Upper lobe of left lung (tissue), 6 donors: ENCODE data around the gene DPH2. TPM values are rescaled to one million over a fixed set of nuclear protein-coding genes. Genes with fewer than 3 reads are reported as not detected.

ENCODE experiments used
- ATAC-seq, 2 donors: fragments of 200-7000 bp; cut with Tn5 transposase; one replicate each; pipeline ENCODE4 v1.9.1; 2022; ENCODE audit warnings: mild to moderate bottlenecking in 2 of 2, moderate library complexity in 2 of 2; ENCODE audit not compliant: low FRiP score in 2 of 2
- DNase-seq, 2 donors: peaks; one replicate each; pipeline ENCODE4 v3.0.0-alpha.2; 2019 to 2020
- H3K27ac ChIP-seq, 4 donors: fragments of 200-600 bp; sonication (generic); one replicate each; pipeline ENCODE4 v1.5.1; 2016 to 2019
- H3K27me3 ChIP-seq, 4 donors: fragments of 200-600 bp; sonication (generic); one replicate each; pipeline ENCODE4 v1.5.1; 2017 to 2019
- H3K36me3 ChIP-seq, 4 donors: fragments of 200-600 bp; sonication (generic); one replicate each; pipeline ENCODE4 v1.5.1; 2016 to 2019
- H3K4me1 ChIP-seq, 4 donors: fragments of 200-600 bp; sonication (generic); one replicate each; pipeline ENCODE4 v1.5.1; 2018 to 2019
- H3K4me3 ChIP-seq, 4 donors: fragments of 200-600 bp; sonication (generic); one replicate each; pipeline ENCODE4 v1.5.1; 2017 to 2019; ENCODE audit warnings: mild to moderate bottlenecking in 2 of 4, moderate library complexity in 1 of 4
- H3K9me3 ChIP-seq, 4 donors: fragments of 200-600 bp; sonication (generic); one replicate each; pipeline ENCODE4 v1.5.1; 2018 to 2019
- EP300 ChIP-seq, 4 donors: sonication (generic); formaldehyde crosslinking; IDR thresholded peaks; one replicate each; pipeline ENCODE4 v1.5.1; 2017; ENCODE audit warnings: antibody characterized with exemption in 4 of 4, control low read depth in 2 of 4
- POLR2A ChIP-seq, 4 donors: fragments of 450-650 bp; IDR thresholded peaks; one replicate each; pipeline ENCODE4 v1.5.1; 2016 to 2017; ENCODE audit warnings: antibody characterized with exemption in 4 of 4, mild to moderate bottlenecking in 2 of 4
- POLR2AphosphoS5 ChIP-seq, 2 donors: sonication (generic); formaldehyde crosslinking; IDR thresholded peaks; one replicate each; pipeline ENCODE4 v1.5.1; 2017; ENCODE audit warnings: antibody characterized with exemption in 2 of 2
- WGBS, 2 donors: methylation state at CpG; one replicate each; pipeline ENCODE4 v1.1.5; 2017 to 2018; 5-methylcytosine and 5-hydroxymethylcytosine counted together
- total RNA-seq, 6 donors: library from RNA; depleted of rRNA in 4 of 6; stranded (reverse); fragments of >200 nt in 4 of 6; gene quantifications; one replicate each; pipeline versions ENCODE4 v1.1.0 to v1.2.1, GENCODE V29; 2016 to 2021
- TF ChIP-seq, protein P1 (sequence below), 6 experiments: fragments of 450-650 bp in 4 of 6; fragments of 200-600 bp in 2 of 6; sonication (generic) in 2 of 6; IDR thresholded peaks; one replicate each; pipeline ENCODE4 v1.5.1; 2016 to 2019; ENCODE audit warnings: antibody characterized with exemption in 6 of 6
- donor health status: DM: no; HTN: no; CAD: no; lungs with moderate emphysema.
- donor health status: DM: no; HTN: yes; CAD: no; lungs with severe emphysema.

The DPH2 gene
- total RNA-seq, 6 donors from 2014 or later = 12.9 to 30.4 (median 16.6) TPM

GRCh38 chr1:43969416-43969745 lies 429 bp upstream of the DPH2 start:
- H3K4me3 ChIP-seq = peak overlapping the region in 3 of 4 donors; percentile 71 to 93 (median 88)

GRCh38 chr1:43970502-43970901 lies 692 bp downstream of the DPH2 start:
- Histone ChIP-seq H3K4me1 (peaks cover 16 to 33% (median 18%) of the 10 kb centered on the region in 4 donors), H3K27ac (peak overlapping the region in 2 of 4 donors; percentile 24 to 27), H3K27me3 (no peaks in the 10 kb centered on the region), H3K36me3 (peaks cover 0 to 29% (median 15%) of the 10 kb centered on the region in 4 donors), H3K9me3 (no peaks in the 10 kb centered on the region), H3K4me3 (peak overlapping the region; percentile 71 to 93 (median 90))
- DNase-seq (no peak), ATAC-seq (no peak)
- TF ChIP-seq EP300 (IDR thresholded peaks at IDR 0.05) (no peak), POLR2AphosphoS5 (IDR thresholded peaks at IDR 0.05) (no peak), POLR2A (IDR thresholded peaks at IDR 0.05) (no peak)
- TF ChIP-seq, protein P1, sequence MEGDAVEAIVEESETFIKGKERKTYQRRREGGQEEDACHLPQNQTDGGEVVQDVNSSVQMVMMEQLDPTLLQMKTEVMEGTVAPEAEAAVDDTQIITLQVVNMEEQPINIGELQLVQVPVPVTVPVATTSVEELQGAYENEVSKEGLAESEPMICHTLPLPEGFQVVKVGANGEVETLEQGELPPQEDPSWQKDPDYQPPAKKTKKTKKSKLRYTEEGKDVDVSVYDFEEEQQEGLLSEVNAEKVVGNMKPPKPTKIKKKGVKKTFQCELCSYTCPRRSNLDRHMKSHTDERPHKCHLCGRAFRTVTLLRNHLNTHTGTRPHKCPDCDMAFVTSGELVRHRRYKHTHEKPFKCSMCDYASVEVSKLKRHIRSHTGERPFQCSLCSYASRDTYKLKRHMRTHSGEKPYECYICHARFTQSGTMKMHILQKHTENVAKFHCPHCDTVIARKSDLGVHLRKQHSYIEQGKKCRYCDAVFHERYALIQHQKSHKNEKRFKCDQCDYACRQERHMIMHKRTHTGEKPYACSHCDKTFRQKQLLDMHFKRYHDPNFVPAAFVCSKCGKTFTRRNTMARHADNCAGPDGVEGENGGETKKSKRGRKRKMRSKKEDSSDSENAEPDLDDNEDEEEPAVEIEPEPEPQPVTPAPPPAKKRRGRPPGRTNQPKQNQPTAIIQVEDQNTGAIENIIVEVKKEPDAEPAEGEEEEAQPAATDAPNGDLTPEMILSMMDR (IDR thresholded peaks at IDR 0.05) = no peak
- 48 to 58% methylated on average over 4 to 5 of the region's 5 CpGs for WGBS, 2 donors

More at GRCh38 chr1:43969416-43969745, 429 bp upstream of the DPH2 start:
- DNase-seq = no peak
- peaks cover 0 to 30% (median 15%) of the 10 kb centered on the region in 4 donors for H3K36me3 ChIP-seq
- ATAC-seq = no peak
- no peaks in the 10 kb centered on the region for H3K9me3 ChIP-seq
- H3K4me1 ChIP-seq = peaks cover 14 to 29% (median 16%) of the 10 kb centered on the region in 4 donors
- TF ChIP-seq POLR2A (IDR thresholded peaks at IDR 0.05) = no peak
- no peak for TF ChIP-seq EP300 (IDR thresholded peaks at IDR 0.05)
- H3K27ac ChIP-seq = no peak overlapping the region
- 56 to 62% methylated on average over 7 of the region's 7 CpGs for WGBS, 2 donors
- H3K27me3 ChIP-seq = no peaks in the 10 kb centered on the region

DNA sequence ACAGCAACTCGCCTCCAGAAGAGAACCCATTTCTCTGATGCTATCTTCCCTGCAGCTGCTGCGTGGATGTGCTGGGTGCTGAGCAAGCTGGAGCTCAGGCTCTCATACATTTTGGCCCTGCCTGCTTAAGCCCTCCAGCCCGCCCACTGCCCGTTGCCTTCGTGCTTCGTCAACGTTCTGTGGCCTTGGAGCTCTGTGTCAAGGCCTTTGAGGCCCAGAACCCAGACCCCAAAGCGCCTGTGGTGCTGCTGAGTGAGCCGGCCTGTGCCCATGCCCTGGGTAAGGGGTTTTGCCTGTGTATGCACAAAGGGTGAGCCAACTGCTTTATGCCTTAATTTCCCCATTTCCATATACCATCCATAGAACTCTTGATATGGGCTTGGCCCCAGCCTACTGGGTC lies 1.1 kb downstream of the DPH2 start:
- 92 to 94% methylated on average over 7 to 9 of the region's 9 CpGs for WGBS, 2 donors

GRCh38 chr1:43971336-43971980 lies 1.6 kb downstream of the DPH2 start:
- H3K27me3 ChIP-seq = no peaks in the 10 kb centered on the region
- TF ChIP-seq, protein P1 (IDR thresholded peaks at IDR 0.05) = no peak
- TF ChIP-seq EP300 (IDR thresholded peaks at IDR 0.05) (no peak), POLR2A (IDR thresholded peaks at IDR 0.05) (no peak)
- H3K9me3 ChIP-seq = no peaks in the 10 kb centered on the region
- H3K4me3 ChIP-seq = no peak overlapping the region
- no peak for DNase-seq
- H3K36me3 ChIP-seq = peaks cover under 1 to 26% (median 15%) of the 10 kb centered on the region in 4 donors
- no peak overlapping the region for H3K27ac ChIP-seq
- no peak for ATAC-seq
- 98% methylated on average over 14 to 17 of the region's 17 CpGs for WGBS, 2 donors
- peaks cover 26 to 43% (median 28%) of the 10 kb centered on the region in 4 donors for H3K4me1 ChIP-seq

More for the DNA sequence above, 1.1 kb downstream of the DPH2 start:
- TF ChIP-seq, protein P1 (IDR thresholded peaks at IDR 0.05) = no peak
- TF ChIP-seq POLR2AphosphoS5 (IDR thresholded peaks at IDR 0.05) = no peak
- ATAC-seq (no peak), DNase-seq (no peak)
- Histone ChIP-seq H3K4me3 (peak overlapping the region in 2 of 4 donors; percentile 71 to 93), H3K36me3 (peaks cover 0 to 25% (median 13%) of the 10 kb centered on the region in 4 donors), H3K27ac (no peak overlapping the region), H3K27me3 (no peaks in the 10 kb centered on the region), H3K9me3 (no peaks in the 10 kb centered on the region), H3K4me1 (peaks cover 20 to 37% (median 22%) of the 10 kb centered on the region in 4 donors)

- TF ChIP-seq, protein P1 (IDR thresholded peaks at IDR 0.05) = no peak
- no peak for TF ChIP-seq EP300 (IDR thresholded peaks at IDR 0.05)
- DNase-seq = no peak
- Histone ChIP-seq H3K27ac (peak overlapping the region; percentile 93 to 99 (median 94)), H3K4me3 (peak overlapping the region; percentile 61 to 99 (median 80)), H3K9me3 (no peaks in the 10 kb centered on the region), H3K36me3 (peaks cover 4 to 36% (median 22%) of the 10 kb centered on the region in 4 donors), H3K4me1 (peaks cover 40 to 67% (median 47%) of the 10 kb centered on the region in 4 donors), H3K27me3 (no peaks in the 10 kb centered on the region)
- 39 to 44% methylated on average over 9 of the region's 9 CpGs for WGBS, 2 donors
- ATAC-seq = no peak
Observed at GRCh38 chr1:43973981-43974442, 4.2 kb downstream of the DPH2 start.
